ENCODE results near the gene HECW1. TPM values are rescaled to one million over a fixed set of nuclear protein-coding genes. Genes with fewer than 3 reads are reported as not detected.

The HECW1 gene
- total and polyA plus RNA-seq, 2 donors, result 0.16 to 1.2 TPM

- Histone ChIP-seq H3K4me1 (ENCODE audit: insufficient read depth) (no peaks in the 10 kb centered on the region), H3K4me3 (ENCODE audit: low read depth, low read length) (no peak overlapping the region), H3K36me3 (ENCODE audit: insufficient read depth) (no peaks in the 10 kb centered on the region), H3K27ac (ENCODE audit: low read depth) (no peak overlapping the region)
- no peak for DNase-seq (ENCODE audit: extremely low spot score)
- WGBS, result 82% methylated on average over 5 of the region's 5 CpGs
These were observed 198.6 kb downstream of the HECW1 start for GRCh38 chr7:43311052-43311451.

DNA sequence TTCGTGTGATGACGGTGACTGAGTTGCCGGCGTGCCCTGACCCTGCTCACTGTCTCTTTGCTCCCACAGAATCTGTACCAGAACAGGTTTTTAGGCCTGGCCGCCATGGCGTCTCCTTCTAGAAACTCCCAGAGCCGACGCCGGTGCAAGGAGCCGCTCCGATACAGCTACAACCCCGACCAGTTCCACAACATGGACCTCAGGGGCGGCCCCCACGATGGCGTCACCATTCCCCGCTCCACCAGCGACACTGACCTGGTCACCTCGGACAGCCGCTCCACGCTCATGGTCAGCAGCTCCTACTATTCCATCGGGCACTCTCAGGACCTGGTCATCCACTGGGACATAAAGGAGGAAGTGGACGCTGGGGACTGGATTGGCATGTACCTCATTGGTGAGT lies 199.2 kb downstream of the HECW1 start:
- 96% methylated on average over 22 of the region's 22 CpGs for WGBS
- no peaks in the 10 kb centered on the region for H3K4me1 ChIP-seq (ENCODE audit: insufficient read depth)
- no peak for DNase-seq (ENCODE audit: extremely low spot score)

GRCh38 chr7:43313628-43314378 lies 201.4 kb downstream of the HECW1 start:
- WGBS, result 80% methylated on average over 9 of the region's 9 CpGs
- DNase-seq (ENCODE audit: extremely low spot score), result no peak
- Histone ChIP-seq H3K27ac (ENCODE audit: low read depth) (no peak overlapping the region), H3K4me1 (ENCODE audit: insufficient read depth) (no peaks in the 10 kb centered on the region), H3K4me3 (ENCODE audit: low read depth, low read length) (no peak overlapping the region), H3K36me3 (ENCODE audit: insufficient read depth) (no peaks in the 10 kb centered on the region)

More for the DNA sequence above, 199.2 kb downstream of the HECW1 start:
- H3K27ac ChIP-seq (ENCODE audit: low read depth), result no peak overlapping the region
- no peak overlapping the region for H3K4me3 ChIP-seq (ENCODE audit: low read depth, low read length)
- no peaks in the 10 kb centered on the region for H3K36me3 ChIP-seq (ENCODE audit: insufficient read depth)

GRCh38 chr7:43314379-43315158 lies 202.1 kb downstream of the HECW1 start:
- no peak overlapping the region for H3K27ac ChIP-seq (ENCODE audit: low read depth)

DNA sequence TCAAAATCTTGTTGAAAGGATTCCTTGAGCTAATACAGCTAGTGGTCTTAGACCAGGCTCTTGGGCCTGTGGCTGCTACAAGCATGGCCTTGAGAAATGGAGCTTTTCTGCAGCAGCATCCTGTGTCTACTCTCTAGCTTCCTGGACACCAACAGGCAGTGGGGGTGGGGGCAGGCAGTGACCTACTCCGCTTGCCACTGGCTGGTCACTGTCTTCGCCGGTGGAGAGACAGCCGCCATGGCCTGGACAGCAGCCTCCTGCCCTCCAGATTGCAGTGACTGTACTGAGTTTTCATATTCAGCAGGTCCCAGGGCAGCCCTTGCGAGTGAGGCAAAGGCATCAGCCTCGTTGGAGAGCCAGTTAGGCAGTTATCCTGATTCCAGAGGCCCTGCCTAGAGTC lies 204.6 kb downstream of the HECW1 start:
- WGBS, result 65% methylated on average over 6 of the region's 6 CpGs
- H3K4me1 ChIP-seq (ENCODE audit: insufficient read depth), result no peaks in the 10 kb centered on the region

More at GRCh38 chr7:43314379-43315158, 202.1 kb downstream of the HECW1 start:
- no peak for DNase-seq (ENCODE audit: extremely low spot score)
- H3K4me1 ChIP-seq (ENCODE audit: insufficient read depth), result no peaks in the 10 kb centered on the region
- WGBS, result 59% methylated on average over 7 of the region's 7 CpGs
- no peak overlapping the region for H3K4me3 ChIP-seq (ENCODE audit: low read depth, low read length)
- H3K36me3 ChIP-seq (ENCODE audit: insufficient read depth), result no peaks in the 10 kb centered on the region

GRCh38 chr7:43318188-43318770 lies 205.8 kb downstream of the HECW1 start:
- no peak overlapping the region for H3K27ac ChIP-seq (ENCODE audit: low read depth)

More for the DNA sequence above, 204.6 kb downstream of the HECW1 start:
- Histone ChIP-seq H3K27ac (ENCODE audit: low read depth) (no peak overlapping the region), H3K4me3 (ENCODE audit: low read depth, low read length) (no peak overlapping the region), H3K36me3 (ENCODE audit: insufficient read depth) (no peaks in the 10 kb centered on the region)
- DNase-seq (ENCODE audit: extremely low spot score), result no peak

DNA sequence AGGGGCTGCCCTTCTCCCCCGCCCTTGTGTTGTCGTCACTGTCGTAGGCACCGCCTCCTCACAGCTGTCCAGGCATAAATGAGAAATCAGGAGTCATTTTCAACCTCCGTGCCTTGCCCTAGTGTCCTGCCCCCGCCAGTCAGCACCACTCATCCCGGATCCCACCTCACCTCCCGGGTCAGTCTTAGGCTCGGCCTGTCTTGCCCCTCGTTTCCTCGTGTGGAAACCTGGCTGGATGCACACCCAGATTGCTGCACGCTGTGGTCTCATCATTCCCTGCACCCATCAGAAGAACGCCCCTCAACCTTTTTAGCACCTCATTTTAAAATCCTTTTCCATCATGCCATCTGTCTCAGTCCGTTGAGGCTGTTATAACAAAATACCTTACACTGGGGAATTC lies 213.1 kb downstream of the HECW1 start:
- no peak for DNase-seq (ENCODE audit: extremely low spot score)
- H3K4me1 ChIP-seq (ENCODE audit: insufficient read depth), result no peaks in the 10 kb centered on the region
- H3K27ac ChIP-seq (ENCODE audit: low read depth), result no peak overlapping the region
- H3K36me3 ChIP-seq (ENCODE audit: insufficient read depth), result no peaks in the 10 kb centered on the region
- H3K4me3 ChIP-seq (ENCODE audit: low read depth, low read length), result no peak overlapping the region
- WGBS, result 77% methylated on average over 14 of the region's 14 CpGs

More at GRCh38 chr7:43318188-43318770, 205.8 kb downstream of the HECW1 start:
- no peak for DNase-seq (ENCODE audit: extremely low spot score)
- no peaks in the 10 kb centered on the region for H3K36me3 ChIP-seq (ENCODE audit: insufficient read depth)
- no peak overlapping the region for H3K4me3 ChIP-seq (ENCODE audit: low read depth, low read length)
- no peaks in the 10 kb centered on the region for H3K4me1 ChIP-seq (ENCODE audit: insufficient read depth)
- 74% methylated on average over 3 of the region's 3 CpGs for WGBS

- no peak for DNase-seq (ENCODE audit: extremely low spot score)
- no peak overlapping the region for H3K27ac ChIP-seq (ENCODE audit: low read depth)
- H3K4me3 ChIP-seq (ENCODE audit: low read depth, low read length), result no peak overlapping the region
- WGBS, result 82% methylated on average over 9 of the region's 9 CpGs
- H3K4me1 ChIP-seq (ENCODE audit: insufficient read depth), result no peaks in the 10 kb centered on the region
- H3K36me3 ChIP-seq (ENCODE audit: insufficient read depth), result no peaks in the 10 kb centered on the region
These were observed 215.9 kb downstream of the HECW1 start for GRCh38 chr7:43328336-43328735.

DNA sequence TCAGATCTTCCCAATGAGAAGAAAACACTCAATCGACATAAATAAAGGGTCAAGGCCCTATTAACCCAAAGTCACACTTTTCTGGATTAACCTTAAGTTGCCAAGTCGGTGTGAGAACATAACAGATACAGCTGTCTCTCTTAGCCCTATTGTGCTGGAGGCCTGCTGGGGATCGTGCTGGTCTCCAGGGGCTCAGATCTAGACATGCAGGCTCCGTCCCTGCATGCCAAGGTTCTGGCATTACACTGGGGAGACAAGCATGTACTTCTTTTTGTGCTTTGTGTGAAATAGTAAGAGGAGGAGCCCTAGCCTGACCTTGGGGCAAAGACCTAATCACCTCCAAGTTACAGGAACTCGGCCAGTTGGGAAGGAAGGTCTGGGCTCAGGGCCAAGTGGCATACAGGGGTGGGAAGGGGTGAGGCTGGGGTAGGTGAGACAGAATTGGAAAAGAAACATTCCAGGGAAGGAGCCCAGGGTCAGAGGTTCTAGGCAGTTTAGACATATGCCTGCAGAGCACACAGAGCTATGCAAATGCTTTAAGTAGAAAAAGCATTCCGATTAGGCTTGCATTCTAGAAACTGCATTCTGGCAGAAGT lies 216.4 kb downstream of the HECW1 start:
- H3K36me3 ChIP-seq (ENCODE audit: insufficient read depth), result no peaks in the 10 kb centered on the region
- no peak overlapping the region for H3K27ac ChIP-seq (ENCODE audit: low read depth)
- H3K4me1 ChIP-seq (ENCODE audit: insufficient read depth), result no peaks in the 10 kb centered on the region
- WGBS, result 37% methylated on average over 6 of the region's 6 CpGs
- DNase-seq (ENCODE audit: extremely low spot score), result no peak
- H3K4me3 ChIP-seq (ENCODE audit: low read depth, low read length), result no peak overlapping the region

GRCh38 chr7:43332193-43332796 lies 219.8 kb downstream of the HECW1 start:
- Histone ChIP-seq H3K4me1 (ENCODE audit: insufficient read depth) (no peaks in the 10 kb centered on the region), H3K4me3 (ENCODE audit: low read depth, low read length) (no peak overlapping the region), H3K36me3 (ENCODE audit: insufficient read depth) (no peaks in the 10 kb centered on the region), H3K27ac (ENCODE audit: low read depth) (no peak overlapping the region)
- WGBS, result 92% methylated on average over 8 of the region's 8 CpGs
- no peak for DNase-seq (ENCODE audit: extremely low spot score)

GRCh38 chr7:43337191-43337590 lies 224.7 kb downstream of the HECW1 start:
- no peaks in the 10 kb centered on the region for H3K4me1 ChIP-seq (ENCODE audit: insufficient read depth)
- no peak for DNase-seq (ENCODE audit: extremely low spot score)
- H3K27ac ChIP-seq (ENCODE audit: low read depth), result no peak overlapping the region

GRCh38 chr7:43337811-43338210 lies 225.4 kb downstream of the HECW1 start:
- H3K4me3 ChIP-seq (ENCODE audit: low read depth, low read length), result no peak overlapping the region
- DNase-seq (ENCODE audit: extremely low spot score), result no peak
- H3K27ac ChIP-seq (ENCODE audit: low read depth), result no peak overlapping the region
- no peaks in the 10 kb centered on the region for H3K4me1 ChIP-seq (ENCODE audit: insufficient read depth)
- WGBS, result 59% methylated on average over 1 of the region's 1 CpG
- H3K36me3 ChIP-seq (ENCODE audit: insufficient read depth), result no peaks in the 10 kb centered on the region

More at GRCh38 chr7:43337191-43337590, 224.7 kb downstream of the HECW1 start:
- H3K36me3 ChIP-seq (ENCODE audit: insufficient read depth), result no peaks in the 10 kb centered on the region
- H3K4me3 ChIP-seq (ENCODE audit: low read depth, low read length), result no peak overlapping the region

GRCh38 chr7:43341132-43341531 lies 228.7 kb downstream of the HECW1 start:
- Histone ChIP-seq H3K4me3 (ENCODE audit: low read depth, low read length) (no peak overlapping the region), H3K4me1 (ENCODE audit: insufficient read depth) (no peaks in the 10 kb centered on the region), H3K36me3 (ENCODE audit: insufficient read depth) (no peaks in the 10 kb centered on the region), H3K27ac (ENCODE audit: low read depth) (no peak overlapping the region)
- DNase-seq (ENCODE audit: extremely low spot score), result no peak
- whole genome bisulfite sequencing, result 77% methylated on average over 2 of the region's 2 CpGs

All from urinary bladder (tissue), 4 donors.